Right kidney (tissue), 1 donor: Measurements from ENCODE around the gene NUPR2.
A peak's percentile ranks its signal among the peaks of the same experiment; 100 is the strongest.
"Not testable (repeated sequence)": the region's sequence is repeated elsewhere in the genome, so short reads cannot be mapped to it uniquely, and the experiment has no call there.

ENCODE experiments used
- DNase-seq: peaks from one replicate; pipeline ENCODE4 v3.0.0-alpha.2; 2016

NUPR2 gene

GRCh38 chr7:56091591-56091990 is 24.6 kb downstream of the NUPR2 start:
- DNase-seq = no peak

GRCh38 chr7:56087445-56087844 is 28.8 kb downstream of the NUPR2 start:
- DNase-seq = no peak

- DNase-seq = no peak
Measured at GRCh38 chr7:56086761-56087160, 29.5 kb downstream of the NUPR2 start.

- DNase-seq = no peak
Measured at GRCh38 chr7:56083150-56083785, 32.9 kb downstream of the NUPR2 start.

- no peak for DNase-seq
Measured at GRCh38 chr7:56081626-56082340, 34.4 kb downstream of the NUPR2 start.

- not testable (repeated sequence) for DNase-seq
Measured at GRCh38 chr7:56080726-56081435, 35.3 kb downstream of the NUPR2 start.

GRCh38 chr7:56079450-56080185 is 36.6 kb downstream of the NUPR2 start:
- DNase-seq = no peak

- no peak for DNase-seq
Measured at GRCh38 chr7:56078196-56078595, 38.0 kb downstream of the NUPR2 start.

- no peak for DNase-seq
Measured at GRCh38 chr7:56077681-56078080, 38.5 kb downstream of the NUPR2 start.

- DNase-seq = peak; percentile 74
Measured at GRCh38 chr7:56074371-56074791, 41.8 kb downstream of the NUPR2 start.

GRCh38 chr7:56066376-56066775 is 49.8 kb downstream of the NUPR2 start:
- not testable (repeated sequence) for DNase-seq
